Femur (tissue), 1 donor: ENCODE data around the gene CHRNE.

Source experiments
- DNase-seq: peaks from one replicate; pipeline ENCODE4 v3.0.0-alpha.2; 2017

Gene CHRNE

DNA sequence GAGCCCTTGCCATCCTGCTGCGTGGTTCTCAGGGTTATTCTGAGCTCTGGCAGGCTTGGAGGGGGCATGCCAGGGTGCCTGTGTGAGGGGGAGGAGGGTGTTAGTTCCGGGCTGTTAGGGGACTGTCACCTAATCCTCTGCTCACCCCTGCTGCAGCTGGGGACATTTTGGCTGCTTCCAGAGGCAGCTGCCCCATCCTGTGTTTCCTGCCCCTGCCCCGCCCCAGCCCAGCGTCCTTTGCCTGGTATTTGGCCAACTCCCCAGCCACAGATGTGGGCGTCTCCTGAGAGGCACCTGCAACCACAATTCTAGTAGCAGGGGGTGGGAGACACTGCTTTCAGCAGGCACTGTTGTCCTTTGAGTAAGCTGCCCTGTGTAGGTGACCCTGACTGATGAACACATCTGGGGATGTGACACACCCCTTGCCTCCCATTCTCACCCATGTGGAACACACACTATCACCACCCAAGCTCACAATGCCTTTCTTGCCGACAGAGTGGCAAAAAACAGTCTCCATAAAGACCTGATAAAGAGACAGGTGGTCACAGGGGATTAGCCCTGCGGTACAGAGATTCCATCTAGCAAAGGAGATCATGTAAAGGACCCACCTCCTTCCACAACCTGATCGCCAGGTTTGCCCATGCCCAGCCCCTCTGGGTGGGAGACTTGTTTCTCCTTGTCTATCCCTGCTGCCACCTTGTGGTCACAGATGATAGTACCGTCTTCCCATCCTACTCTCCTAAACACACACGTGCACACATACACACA, at the start of gene CHRNE:
Gene CHRNE, minus strand, starts transcription at position 48 of the 768 bp plus-strand sequence. Its CDS starts 35 bp downstream, at position 13.
- peak; percentile 81 for DNase-seq

DNA sequence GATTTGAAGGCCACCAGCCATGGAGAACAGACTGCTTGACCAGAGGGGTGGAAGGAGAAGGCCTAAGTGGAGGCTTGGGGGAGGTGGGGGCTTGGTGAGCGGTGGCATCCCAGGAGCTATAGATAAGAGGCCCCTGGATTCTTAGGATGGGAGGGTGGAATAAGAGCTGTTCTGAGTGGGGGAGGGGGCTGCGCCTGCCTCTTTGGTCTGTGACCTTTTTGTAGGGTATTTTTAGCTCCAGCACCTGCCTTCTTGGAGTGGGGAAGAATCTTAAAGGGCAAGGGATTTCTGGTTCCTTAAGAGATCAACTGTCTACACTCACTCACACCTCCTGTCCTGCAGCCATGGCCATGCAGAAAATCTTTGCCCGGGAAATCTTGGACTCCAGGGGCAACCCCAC, 48.6 kb upstream of the CHRNE start:
- DNase-seq = no peak

DNA sequence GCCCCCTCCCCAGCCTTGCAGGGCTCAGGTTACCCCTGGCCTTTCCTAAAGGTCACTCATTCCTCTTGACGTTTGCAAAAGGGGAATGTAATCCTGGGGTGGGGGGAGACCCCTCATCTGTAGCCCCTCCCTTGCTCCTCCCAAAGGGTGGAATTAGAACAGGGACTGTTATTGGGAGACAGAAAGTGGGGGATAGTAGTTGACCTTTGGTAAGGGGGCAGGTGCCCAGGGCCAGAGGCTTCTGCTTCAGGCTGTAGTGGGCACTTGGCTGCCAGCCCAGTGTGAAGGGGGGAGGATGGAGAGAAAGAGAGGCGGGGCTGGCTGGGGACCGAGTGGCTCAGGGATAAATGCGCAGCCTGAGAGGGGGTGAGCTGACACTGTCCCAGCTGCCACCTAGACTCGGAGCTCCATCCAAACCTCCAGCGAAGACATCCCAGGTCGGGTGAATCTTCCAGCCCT, 47.9 kb upstream of the CHRNE start, which contains the start of gene ENO3:
Gene ENO3, plus strand, starts transcription at position 374 of the 459 bp plus-strand sequence. CDS start 711 bp downstream, outside the sequence.
- DNase-seq = peak; percentile 72

DNA sequence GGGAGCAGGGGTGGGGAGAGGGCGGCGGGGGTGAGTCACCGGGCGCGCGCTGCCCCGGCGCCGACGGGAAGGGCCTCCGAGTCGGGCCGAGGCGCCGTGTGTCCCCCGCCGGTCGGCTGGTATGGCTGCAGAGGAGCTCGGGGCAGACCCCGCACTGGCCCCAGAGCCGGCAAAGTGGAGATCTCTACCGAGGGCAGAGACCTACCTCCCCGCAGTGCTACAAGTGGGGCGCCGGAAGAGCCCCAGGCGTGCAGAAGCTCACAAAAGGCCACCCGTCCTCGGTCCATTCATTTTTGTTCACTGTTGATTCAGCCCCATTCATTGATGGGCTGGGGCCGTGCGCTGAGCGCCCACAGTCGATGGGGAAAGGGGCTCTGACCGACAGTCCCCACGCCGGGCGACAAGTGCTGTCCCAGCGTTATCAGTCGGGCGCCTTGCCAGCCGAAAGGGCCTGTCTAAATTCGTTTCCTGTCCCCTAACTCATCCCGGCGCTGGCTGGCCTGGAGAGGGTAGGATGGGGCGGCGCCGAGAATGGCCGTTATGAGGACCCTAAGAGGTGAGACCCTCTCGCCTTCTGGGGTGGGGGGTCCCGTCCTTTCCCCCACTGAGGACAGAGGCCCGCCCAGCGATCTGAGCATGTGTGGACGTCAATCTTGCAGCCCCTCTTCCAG, 47.3 kb upstream of the CHRNE start:
- peak; percentile 74 for DNase-seq

DNA sequence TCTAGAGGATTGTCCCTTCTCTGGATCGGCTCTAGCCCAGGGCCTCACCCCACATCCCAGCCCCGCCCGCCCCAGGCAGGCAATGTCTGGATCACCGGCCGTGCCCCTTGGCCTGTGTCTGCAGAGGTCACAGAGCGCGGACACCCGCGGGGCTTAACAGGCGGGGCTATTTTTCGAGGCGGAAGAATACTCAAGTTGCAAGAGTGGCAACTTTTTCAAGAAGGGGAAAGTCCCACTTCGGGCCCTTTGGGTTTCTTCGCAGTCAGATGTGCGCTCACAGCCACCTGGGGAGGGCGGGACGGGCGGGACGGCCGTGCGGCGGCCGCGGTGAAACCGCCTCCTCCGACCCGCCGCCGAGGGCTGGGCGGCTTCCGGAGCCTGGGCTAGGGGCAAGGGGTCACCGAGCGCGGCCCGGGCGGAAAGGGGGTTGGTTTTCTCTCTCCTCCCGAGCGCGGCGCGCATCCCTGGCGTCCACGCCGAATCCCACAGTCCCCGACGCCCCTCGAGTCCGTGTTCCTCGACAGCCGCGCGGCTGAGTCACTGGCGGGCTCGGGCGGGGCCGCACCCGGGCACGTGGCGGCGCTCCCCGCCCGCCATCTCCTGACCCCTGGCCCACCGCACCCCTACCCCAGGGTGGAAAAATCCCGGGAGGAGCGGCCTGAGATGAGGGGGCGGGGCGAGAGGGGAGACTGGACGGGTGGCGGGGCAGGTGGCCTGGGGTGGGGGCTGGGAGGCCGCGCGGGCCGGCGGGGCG, 46.6 kb upstream of the CHRNE start:
- peak; percentile 79 for DNase-seq

DNA sequence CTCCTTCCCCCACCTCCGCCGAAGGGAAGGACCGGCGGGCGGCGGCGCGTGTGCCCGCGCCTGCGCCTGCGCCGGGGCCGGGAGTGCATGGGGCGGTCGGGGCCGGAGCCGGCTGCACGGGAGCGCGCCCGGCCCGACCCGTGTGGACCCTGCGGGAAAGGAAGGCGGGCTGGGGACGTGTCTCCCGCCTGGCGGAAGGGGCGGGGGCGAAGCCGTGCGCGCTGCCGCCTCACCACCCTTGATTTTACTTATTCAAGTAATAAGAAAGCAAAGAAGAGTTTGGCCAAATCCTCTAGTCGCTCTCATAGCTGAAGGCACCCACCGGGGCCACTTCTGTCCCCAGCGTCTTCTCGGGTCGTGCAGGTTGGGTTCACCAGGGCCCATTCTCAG, 46.0 kb upstream of the CHRNE start:
- peak; percentile 93 for DNase-seq

DNA sequence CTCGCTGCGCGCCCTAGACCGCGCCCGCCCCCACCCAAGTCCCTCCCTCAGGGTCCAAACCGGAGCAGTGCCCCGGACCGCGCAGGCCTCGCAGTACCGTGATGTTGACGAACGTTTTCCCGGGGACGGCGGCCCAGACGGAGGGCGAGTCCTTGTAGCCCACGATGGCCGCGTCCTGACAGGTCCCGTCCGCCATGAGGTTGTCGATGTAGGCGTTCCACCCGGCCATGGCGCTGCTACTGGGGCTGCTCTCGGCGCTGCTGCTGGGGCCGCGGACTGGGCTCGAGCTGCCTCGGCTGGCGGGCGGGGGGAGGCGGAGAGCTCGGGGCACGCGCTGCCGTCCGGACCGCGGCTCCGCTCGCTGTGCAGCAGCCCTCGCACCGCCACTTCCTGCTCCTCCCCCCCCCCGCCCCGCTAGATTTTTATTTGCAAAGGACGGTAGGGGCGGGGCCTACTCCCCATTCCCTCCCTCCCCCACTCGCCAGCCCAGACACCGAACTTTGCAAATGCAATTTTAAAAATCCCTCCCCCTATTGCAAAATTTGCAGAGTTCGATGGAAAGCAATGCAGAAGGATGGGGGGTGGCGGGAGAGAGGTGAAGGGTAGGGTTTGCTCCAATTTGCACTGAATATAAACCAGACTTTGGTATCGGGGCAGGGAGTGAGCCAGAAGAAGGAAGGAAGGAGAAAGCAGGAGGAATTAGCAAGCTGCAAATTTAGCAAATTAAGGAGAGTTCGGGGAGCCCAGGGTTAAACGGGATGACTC, 45.5 kb upstream of the CHRNE start, which contains the start of gene PFN1:
Gene PFN1, minus strand, starts transcription at position 365 of the 765 bp plus-strand sequence. Its CDS starts 136 bp downstream, at position 229.
- peak; percentile 95 for DNase-seq

DNA sequence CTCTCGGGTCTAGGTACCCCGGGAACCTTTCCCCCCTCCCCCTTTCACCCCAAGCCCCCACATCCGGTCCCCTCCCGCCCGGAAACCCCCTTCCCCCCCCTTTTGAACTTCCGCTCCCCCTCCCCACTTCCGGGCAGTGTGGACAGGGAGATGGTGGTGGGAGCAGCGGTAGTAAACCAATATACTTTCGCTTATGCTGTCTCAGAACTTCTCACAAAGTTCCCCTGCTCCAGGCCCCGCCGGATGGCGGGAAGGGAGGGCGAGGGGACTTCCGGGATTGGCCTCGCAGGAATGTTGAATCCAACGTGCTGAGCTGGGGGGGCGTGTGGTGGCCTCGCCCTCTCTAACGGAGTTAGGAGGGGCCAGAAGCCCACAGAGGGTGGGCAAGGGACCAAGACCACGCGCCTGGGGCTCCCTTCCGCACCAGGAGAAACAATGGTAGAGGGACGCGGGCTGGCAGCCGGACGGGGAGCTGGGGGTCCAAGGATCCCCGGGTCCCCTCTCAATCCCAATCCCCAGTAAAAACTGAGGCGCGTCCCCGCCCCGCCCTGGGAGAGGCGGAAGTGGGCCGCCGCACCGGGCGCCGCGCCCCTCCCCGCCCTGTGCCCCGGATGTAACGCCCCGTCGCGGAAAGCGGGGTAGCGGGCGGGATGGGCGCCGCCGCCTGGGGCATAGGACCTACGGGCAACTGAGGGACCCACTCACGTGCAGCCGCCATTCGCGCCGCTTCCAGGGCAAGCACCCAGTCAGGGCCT, 44.7 kb upstream of the CHRNE start:
- DNase-seq = peak; percentile 79

DNA sequence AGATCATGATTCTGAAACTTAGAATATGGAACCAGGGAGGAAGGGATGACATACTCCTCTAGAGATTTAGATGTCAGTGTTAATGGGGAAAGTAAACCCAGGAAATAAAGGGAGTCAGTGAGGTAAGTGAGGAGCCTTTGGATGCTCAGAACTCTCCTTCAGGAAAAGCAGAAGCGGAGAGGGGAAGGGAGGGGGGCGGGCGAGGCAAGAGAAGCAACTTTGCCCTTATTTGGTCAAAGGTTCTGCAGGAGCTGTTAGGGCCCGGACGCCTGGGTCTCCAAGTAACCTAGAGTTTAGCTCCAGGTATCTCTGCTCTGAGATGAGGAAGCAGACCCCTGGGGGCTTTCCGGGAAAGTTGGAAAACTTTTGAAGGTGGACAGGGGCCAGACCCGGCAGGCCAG, 44.1 kb upstream of the CHRNE start:
- DNase-seq = no peak

DNA sequence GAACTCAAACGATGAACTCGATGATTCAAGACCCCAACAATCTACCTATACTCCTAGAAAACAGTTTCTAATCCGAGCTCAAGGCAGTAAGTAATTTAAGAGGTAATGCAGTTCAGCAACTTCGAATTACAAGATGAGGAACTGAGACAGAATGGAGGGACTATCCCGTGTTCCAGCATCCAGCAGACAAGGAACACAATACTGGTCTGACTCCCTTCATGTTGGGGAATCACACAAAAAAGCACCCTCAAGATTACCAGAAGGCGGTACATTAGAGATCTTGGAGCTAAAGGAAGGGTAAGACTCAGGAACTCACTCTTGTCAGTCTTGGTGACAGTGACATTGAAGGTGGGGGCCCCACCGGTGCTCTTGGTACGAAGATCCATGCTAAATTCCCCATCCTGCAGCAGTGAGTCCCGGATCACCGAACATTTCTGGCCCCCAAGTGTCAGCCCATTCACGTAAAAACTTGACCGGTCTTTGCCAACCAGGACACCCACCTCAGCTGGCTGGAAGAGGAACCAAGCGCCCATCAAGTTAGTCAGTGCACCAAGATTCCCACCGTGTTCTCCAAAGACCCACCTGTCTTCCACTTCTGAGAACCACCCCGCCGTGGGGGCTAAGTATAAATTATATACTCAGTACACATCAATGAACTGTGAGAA, 43.5 kb upstream of the CHRNE start:
- no peak for DNase-seq

DNA sequence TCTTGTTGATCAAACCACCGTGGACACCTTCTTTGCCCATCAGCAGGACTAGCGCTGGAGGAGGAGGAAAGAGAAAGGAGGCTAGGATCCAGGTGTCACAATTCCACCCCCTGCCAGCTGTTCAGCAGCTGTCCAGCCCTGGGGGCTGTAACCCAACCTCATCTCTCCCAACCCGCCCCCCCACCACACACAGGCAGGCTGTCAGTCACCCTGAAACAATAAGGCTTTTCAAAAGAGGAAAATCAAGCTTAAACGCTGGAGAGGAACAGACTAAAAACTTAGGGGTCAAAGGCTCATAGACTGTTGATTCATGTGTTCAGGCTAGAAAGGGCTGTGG, 43.0 kb upstream of the CHRNE start:
- DNase-seq = no peak

DNA sequence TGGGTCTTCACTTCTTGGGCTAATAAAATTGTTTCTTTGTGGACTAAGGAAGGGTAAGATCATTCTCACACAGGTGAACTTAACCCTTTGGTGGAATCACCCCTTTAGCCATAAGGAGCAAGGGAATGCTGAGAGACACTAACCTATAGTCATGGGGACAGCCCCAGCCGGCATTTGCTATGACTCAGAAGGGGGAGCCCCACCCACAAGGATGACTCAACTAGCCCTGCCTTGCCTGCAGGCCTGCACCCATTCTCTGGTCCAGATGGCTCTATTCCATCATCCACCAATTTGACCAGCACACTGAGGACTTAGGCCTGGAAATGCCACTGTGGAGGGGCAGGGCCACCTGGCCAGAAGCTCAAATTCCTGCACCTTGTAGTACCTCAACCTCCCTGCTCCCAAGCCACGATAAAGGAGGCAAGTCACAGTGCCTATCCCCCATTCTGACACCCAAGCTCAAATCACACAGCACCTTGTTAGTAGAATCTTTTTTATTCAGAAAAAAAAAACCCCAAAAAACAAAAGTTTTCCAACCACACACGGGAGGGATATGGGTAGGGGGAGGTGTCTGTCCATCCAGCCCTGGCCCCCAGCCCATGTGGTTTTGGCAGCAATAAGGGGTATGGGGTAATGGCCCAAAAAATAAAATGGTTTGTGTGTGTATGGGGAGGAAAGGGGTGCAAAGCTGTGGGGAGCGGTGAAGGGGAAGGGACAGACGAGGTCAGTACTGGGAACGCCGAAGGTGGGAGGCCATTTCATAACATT, 42.5 kb upstream of the CHRNE start:
- DNase-seq = no peak

DNA sequence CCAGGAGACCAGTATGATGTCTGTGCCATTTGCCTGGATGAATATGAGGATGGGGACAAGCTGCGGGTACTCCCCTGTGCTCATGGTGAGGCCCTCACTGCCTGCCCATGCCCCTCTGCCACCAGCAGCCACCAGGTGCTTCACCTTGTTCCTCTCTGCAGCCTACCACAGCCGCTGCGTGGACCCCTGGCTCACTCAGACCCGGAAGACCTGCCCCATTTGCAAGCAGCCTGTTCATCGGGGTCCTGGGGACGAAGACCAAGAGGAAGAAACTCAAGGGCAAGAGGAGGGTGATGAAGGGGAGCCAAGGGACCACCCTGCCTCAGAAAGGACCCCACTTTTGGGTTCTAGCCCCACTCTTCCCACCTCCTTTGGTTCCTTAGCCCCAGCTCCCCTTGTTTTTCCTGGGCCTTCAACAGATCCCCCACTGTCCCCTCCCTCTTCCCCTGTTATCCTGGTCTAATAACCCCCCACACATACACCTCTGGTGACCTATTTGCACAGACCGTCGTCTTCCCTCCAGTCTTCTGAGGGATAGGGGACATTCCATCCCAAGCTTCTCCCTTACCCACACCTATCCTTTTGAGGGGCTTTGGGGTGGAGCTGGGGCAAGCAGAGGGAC, 41.8 kb upstream of the CHRNE start:
- DNase-seq = no peak

DNA sequence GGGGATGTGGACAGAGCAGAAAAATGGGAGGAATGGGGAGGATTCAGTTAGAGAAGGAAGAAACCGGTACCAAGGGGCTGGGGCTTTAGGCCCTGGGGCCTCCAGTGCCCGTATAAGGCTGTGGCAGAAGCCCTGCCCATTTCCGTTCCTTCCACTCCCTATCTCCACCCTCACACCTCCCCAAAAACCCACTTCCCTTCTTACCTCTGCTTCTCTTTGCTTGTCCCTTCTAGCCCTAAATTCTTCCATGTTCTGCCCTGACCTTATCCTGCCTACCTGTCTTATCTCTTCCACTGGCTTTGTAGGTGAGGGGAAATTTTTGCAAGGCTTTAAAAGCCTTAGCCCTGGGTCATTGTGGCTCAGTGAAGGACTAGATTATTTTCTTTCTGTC, 41.3 kb upstream of the CHRNE start:
- no peak for DNase-seq

DNA sequence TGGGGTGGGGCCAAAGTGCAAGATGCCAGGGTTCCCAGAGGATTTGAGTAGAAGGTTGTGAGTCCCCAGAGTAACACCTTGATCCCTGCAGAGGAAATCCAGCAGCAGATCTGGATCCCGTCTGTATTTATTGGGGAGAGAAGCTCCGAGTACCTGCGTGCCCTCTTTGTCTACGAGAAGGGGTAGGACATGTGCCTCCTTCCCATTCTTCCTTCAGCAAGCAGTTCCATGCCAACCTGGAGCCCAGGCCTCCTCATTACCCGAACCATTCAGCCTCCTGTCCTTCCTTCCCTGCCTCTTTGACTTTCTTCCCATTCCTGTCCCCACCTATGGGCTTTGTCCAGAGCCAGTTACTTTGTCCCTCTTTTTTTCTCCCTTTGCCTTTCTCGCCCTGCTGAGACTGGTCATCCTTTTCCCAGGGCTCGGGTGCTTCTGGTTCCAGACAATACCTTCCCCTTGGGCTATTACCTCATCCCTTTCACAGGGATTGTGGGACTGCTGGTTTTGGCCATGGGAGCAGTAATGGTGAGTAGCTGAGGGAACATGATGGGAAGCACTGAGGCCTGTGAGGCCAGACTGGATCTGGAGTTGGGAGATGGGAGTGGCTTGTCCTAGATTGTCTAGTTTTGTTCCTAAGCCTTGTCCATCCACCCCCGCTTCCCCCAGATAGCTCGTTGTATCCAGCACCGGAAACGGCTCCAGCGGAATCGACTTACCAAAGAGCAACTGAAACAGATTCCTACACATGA, 40.0 kb upstream of the CHRNE start:
- DNase-seq = no peak

DNA sequence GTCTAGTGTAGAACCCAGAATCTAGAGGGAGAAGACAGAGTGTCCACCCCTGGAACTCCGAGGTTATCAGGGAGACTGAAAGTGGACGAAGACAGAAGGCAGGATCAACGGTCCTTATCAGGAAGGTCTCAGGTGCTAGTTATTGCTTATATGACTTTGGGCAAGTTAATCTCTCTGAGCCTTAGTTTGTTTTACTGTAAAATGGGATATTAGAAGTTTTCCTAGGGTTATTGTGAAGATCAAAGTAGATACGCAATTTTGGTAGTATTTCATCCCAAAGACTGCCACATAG, 38.4 kb upstream of the CHRNE start:
- DNase-seq = no peak

DNA sequence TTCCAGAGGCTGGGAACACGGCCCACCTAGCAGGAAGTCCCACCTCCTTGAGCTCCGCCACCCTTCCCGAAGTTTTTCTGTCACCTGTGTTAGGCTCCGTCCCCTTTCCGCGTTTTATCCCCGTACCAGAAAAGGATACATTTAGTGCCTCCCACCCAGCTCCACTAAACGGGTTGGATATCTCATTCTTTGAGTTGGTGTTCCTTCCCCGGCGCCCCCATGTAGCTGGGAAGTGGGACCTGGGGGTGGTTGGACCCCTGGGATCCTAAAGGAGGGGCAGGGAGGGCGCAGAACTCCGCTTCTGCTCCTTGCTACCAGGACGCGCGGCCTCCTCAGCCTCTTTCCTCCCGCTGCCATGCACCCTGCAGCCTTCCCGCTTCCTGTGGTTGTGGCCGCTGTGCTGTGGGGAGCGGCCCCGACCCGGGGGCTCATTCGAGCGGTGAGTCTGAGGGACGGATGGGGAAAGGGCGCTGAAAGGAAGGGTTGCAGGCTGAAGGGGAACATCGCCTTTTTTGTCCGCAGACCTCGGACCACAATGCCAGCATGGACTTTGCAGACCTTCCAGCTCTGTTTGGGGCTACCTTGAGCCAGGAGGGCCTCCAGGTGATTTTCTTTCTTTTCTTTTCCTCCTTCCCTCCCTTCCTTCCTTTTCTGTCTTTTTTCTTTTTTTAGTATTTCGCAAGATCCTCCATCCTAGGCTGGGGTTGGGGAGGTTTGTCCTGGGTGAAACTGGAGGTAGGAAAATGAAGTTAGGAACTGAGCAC, 37.8 kb upstream of the CHRNE start:
- no peak for DNase-seq

DNA sequence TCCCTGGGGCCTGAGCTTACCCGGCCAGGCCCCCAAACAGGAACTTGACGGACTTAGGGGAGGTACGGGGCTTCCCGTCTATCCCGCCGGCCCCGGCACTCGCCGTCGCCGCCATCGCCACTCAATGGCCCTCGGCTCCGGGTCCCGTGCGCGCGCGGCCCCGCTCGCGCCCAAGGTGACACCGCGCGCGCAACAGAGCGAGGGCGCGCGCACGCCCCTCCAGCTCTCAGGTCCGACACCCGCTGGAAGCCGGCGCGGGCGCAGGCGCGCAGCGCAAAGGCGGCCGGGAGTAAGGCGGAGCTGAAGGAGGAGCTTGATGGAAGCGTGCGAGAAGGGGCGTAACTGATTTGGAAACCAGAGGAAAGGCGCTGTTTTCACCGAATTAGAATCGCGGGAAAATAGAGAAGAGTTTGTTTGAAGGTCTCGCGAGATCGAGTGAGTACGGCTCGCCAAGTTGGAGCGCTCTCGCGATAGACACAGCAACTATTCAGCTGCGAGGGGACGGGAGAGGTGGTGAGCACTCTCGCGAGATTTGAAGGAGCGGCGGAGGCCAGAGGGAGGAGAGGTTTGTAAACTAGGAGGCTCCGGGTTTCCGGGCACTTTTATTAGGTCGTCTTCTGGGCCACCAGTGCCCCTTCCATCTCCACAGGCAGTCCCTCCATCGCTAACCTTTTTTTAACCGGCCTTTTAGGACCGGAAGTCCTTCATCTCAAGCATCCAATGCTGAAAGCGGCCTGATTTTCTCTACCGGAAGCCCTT, 37.1 kb upstream of the CHRNE start, which contains the start of the genes RNF167 and SLC25A11:
Gene RNF167, plus strand, starts transcription at position 473 of the 759 bp plus-strand sequence. CDS start 642 bp downstream, outside the sequence.
Gene SLC25A11, minus strand, starts transcription at position 251 of the 759 bp plus-strand sequence. Its CDS starts 136 bp downstream, at position 115.
- peak; percentile 99 for DNase-seq
